HG02938 (cell line): ENCODE data around the gene NUMBL.

Experiments used
- ATAC-seq: cut with Tn5 transposase; IDR thresholded peaks from one replicate; pipeline ENCODE4 v1.9.1; 2021; ENCODE audit warnings: mild to moderate bottlenecking, moderate library complexity; ENCODE audit not compliant: unreplicated experiment

The NUMBL gene

DNA sequence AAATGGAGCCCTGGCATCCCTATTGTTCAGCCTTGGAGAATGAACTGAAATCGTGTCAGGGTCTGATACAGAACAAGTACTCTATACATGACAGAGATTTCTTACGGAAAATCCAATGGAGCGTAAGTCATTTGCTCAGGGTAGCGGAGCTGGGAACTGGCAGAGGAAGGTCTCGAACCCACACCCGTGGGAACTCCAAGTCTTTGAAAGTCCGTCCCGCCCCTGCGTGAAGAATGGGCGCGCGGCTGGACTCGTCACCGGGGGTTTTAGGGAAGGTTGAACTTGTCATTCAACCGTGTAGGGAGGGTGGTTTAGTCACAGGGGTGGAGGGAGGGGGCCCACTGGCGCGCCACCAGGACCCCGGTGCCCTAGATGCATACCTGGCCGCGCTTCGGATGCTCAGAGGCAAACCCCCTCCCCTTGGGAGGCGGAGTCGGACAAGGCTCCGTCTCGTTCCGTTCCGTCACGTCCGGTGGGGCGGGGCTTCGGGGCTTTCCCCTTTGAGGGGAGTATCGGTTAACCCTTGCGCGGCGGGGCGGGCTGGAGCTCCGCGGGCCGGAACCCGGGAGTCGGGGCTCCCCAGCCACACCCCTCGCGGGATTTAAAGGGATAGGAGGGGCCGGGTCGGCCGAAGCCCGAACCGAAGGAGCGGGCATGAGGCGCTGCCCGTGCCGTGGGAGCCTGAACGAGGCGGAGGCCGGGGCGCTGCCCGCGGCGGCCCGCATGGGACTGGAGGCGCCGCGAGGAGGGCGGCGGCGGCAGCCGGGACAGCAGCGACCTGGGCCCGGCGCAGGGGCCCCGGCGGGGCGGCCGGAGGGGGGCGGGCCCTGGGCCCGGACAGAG lies 26.3 kb upstream of the NUMBL start, which contains the start of the genes COQ8B and ITPKC:
Gene COQ8B, minus strand, starts transcription at position 405 of the 843 bp plus-strand sequence. CDS start 2,254 bp downstream, outside the sequence.
Gene ITPKC, plus strand, starts transcription at position 631 of the 843 bp plus-strand sequence. Its CDS starts 24 bp downstream, at position 655.
- peak; percentile 61 for ATAC-seq

DNA sequence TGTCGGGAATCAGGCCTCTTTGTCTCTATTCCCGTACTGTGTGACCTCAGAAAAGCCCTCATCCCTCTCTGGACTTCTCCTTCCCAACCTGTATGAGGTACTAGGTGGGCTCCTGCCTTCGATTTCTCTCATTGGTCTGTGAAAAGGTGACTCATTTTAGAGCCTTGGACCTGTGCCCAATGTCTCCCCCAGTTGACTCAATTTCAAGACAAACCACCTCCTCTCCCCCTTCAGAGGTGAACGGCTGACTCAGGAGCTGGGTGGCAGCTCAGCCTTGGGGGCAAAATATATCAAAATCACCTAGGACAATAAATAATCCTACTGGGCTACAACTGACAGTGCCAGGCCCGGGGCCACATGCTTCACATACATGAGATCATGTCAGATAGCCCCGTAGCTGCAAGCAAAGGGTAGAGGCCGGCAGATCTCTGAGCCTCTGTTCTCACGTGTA lies 25.6 kb upstream of the NUMBL start:
- no peak for ATAC-seq

DNA sequence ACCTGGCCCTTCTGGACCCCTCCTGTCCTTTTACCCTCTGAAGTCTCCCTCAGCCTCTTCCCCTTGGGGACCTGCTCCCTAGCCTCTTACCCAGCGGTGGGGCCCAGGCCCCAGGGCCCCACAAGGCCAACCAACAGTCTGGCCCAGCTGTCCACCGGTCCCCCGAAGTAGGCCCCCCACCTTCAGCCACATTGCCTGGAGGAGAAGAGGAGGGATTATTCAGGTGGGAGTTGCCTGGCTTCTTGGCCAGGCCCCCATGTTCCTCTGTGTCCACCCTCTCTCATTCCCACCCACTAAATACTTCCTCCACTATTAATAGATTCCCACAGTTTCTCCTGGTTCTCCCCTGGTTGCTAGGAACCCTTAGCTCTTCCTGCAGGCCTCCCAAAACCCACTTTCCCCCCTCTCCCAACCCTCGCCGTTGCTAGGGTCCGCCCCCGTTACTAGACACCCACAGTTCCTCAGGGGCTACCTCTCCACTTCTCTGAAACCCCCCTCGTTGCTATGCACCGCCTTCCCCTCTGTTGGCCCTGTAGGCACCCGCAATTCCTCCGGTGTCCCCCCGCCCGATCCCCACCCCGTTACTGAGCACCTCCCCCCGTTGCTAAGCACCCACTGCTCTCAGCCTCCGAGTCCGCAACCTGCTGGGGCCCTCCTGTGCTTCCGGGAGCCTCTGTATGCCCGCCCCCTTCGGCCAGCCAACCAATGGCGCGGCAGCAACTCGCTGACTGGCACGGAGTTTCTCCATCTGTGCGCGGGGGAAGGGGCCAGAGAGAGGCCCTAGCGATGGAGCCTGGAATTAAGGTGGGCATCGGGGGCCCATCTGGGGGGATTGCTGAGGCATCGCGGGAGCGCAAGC lies 24.2 kb upstream of the NUMBL start:
- peak; percentile 45 for ATAC-seq

DNA sequence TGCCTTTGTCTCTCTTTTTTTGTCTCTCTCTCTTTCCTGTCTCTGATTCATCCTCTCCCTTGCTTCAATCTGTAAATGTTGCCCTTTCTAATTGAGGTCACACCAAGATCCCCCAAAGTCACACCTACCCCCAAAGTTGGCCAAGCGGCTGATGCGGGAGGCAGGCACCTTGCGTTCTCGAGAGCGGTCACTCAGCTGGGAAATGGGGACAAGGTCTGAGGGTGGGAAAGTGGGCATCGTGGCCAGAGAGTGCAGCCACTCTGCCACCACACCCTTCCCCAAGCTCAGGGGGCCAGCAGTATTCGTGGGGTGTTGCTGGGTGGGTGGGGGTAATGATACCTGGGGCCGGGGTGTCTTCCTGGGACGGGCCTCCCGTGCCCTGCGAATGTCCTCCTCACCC lies 23.5 kb upstream of the NUMBL start:
- ATAC-seq = no peak

DNA sequence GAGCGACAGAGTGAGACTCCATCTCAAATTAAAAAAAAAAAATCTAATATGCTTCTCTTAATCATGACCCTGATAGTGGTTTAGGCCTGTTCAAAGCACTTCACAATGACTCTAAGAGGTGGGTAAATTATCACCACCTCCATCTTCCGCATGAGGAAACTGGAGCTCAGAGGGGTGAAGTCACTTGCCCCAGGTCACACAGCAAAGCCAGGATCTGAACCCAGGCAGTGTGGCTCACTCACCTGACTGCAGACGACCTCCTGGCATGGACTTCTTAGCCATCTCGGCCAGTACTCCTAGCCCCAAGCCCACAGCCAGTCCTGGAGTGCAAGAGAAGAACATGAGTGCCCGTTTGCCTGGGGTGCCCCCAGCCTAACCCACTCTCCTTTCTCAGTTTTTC lies 19.4 kb upstream of the NUMBL start:
- ATAC-seq = no peak

DNA sequence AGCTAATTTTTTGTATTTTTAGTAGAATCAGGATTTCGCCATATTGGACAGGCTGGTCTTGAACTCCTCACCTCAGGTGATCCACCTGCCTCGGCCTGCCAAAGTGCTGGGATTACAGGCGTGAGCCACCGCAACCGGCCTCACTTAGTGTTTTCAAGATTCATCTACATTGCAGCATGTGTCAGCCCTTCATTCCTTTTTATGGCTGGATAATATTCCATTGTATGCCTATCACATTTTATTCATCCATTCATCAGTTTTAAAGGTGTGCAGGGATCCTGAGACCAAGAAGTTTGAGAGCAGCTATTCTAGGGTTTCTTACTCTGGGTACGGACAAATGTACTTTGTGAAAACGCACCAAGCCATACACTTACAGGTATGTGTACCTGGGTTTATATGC lies 17.2 kb upstream of the NUMBL start:
- ATAC-seq = no peak

DNA sequence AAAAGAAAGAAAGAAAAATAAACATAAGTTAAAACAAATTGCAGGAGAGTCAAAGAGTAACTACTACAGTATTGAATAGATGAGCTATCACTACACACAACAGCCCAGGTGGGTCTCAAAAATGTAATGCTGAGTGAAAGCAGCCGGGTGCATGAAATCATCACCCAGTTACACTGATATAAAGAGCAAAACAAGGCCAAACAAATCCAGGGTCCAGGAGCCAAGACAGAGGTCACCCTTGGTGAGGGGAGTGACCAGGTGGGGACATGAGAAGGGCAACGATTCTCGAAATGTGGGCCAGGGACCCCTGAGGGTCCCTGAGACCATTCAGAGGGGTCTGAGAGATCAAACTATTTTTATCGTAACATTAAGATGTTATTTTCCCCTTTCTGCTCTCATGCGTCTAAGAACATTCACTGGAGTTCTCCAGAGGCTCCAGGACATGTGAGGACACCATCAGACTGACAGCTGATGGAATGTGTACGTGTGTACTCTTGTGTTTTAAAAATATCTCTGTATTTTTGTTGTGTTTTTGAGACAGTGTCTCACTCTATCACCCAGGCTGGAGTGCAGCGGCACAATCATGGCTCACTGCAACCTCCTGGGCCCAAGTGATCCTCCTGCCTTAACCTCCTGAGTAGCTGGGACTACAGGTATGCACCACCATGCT lies 15.6 kb upstream of the NUMBL start:
- ATAC-seq = no peak

DNA sequence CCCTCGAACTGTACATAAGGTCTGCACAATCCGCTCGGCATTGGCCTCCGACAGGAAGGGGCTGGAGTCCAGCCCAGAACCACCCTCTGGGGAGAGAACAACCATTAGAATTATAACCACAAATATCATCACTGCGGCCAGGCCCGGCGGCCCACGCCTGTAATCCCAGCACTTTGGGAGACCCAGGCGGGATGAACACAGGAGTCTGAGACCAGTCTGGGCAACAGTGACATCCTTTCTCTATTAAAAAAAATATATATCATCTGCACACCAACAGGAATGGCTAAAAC lies 14.9 kb upstream of the NUMBL start:
- ATAC-seq = no peak

DNA sequence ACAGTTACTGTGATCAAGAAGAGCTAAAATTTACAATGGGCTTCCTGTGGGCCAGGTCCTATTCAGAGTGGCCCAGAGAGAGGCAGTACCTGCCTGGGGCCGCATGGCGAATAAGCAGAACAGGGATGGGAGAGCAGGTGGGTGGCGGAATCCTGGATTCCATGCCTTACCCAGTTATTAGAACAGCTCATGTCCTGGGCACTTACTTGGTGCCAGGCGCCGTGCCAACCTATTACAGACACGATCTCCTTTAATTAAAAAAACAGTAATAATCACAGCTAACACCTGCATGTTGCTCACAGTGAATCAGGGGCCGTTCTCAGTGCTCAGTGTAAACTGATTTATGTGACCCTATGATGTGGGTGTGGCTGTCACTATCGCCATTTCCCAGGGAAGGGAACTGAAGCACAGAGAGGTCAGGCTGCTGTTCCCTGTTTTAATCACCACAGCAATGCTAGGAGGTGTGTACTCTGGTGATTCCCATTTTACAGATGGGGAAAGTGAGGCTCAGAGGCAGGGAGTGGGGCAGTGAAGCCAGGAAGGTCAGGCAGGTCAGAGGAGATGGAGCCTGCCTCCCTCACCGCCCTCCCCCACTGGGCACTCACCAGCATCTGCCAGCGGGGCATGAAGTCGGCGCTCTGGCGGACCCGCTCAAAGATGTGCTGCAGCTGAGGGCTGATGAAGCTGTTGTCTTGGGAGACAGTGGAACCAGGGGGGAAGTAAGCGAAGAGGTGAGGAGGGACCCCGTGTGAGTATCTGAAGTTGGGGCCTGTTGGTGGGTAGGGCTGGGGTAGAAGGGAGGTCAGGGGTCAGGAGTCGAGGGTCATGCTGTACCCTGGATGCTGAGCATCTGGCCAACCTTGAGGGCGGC lies 14.3 kb upstream of the NUMBL start:
- no peak for ATAC-seq

DNA sequence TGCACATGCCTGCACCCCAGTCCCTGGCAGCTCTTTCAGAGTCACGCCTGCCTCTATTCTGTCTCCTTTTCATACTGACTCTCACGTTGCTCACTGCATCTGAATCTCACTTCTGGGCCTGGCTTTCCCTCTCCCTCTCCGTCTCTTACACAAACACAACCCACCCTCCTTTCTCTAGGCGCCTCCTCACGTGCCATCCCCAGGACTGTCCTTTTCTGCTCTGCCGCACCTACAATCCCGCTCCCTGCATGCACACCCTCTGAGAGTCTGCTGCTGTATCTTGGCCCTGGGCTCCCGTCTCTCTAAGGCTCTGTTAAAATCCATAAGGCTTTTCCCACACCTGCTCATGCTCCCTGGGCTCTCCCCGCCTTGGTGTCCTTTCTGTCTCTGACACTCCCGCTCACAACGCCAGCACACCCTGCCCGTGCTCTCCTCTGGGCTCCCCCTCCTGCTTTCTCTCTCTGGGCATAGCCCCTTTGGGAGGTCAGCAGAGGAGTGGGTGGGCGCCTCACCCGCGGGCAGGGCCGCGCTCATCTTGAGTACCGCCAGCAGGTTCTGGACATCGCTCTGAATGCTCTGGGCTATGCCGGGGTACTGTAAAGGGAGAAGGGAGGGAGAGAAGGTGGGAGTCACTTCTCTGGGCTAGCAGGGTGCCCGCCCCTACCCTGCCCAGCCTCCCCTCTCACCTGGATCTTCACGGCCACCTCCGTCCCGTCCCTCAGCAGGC lies 12.7 kb upstream of the NUMBL start:
- no peak for ATAC-seq

DNA sequence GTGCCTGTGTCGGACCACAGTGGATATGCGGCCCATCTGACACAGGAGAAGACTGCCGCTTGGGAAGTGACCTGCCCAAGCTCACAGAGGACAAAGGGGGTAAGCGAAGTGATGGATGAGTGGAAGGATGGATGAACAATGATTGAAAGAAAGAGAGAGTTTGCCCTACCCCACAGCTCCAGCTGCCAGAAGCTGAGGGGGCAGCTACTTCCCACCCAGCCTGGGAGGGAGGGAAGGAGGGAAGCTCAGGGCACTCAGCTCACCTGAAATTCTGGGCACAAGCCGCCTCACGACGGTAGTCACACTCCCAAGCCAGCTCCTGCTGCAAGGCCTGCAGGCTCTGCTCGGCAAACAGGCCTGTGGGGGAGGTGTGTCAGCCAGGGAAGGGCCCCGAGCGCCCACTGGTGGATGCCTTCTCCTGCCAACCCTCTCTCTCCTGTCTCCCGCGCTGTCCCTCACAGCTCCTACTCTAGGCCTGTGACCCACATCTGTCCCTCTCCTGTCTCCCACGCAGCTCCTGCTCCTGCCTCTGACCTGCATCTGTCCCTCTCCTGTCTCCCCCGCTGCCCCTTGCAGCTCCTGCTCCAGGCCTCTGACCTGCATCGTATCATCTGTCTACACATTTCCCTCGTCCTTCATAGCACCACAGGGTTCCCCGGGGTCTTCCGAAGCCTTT lies 12.0 kb upstream of the NUMBL start:
- no peak for ATAC-seq

DNA sequence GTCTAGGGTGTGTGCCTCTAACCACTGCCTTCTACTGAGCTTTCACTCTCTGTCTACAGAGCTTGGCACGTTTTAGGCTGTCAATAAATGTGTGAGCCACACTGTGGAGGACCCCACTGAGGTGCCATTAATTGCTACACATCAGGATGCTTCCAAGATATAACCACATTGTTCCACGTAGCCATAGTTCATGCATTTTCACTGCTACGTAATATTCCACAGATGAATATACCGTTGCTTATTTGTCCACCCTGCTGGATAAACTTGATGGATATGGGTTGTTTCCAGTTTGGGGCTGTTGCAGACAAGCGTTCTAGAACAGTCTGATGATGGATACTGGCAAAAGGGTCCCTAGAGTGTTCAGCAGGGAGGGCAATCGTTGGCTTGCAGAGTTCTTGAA lies 11.3 kb upstream of the NUMBL start:
- no peak for ATAC-seq

DNA sequence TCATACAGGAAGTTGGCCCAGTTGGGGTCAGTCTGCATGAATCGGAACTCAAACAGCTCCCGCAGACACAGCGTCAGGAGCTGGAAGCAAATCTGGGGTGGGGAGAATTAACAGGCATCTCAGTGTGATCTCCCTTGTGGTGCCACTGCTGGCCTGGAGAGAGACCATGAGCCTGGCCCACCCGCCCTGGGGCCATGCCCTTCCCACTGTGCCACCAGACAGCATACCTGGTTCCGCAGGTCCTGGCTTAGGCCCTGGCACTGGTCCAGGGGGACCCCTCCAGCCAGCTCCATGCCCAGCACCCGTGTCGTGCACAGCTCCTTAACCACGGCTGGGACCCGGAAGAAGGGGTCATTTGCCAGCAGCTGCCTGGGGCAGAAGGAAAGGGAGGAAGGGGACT lies 9.6 kb upstream of the NUMBL start:
- no peak for ATAC-seq

DNA sequence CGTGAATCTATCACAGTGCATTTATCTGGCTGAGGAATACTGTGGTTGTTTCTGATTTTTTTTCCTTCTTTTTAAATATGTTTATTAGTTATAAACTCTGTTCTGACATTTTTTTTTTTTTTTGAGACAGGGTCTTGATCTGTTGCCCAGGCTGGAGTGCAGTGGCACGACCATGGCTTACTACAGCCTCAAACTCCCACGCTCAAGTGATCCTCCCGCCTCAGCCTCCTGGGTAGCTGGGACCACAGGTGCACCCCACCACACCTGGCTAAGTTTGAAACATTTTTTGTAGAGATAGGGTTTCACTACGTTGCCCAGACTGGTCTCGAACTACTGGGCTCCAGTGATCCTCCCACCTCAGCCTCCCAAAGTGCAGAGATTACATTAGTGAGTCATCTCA lies 6.6 kb upstream of the NUMBL start:
- ATAC-seq = no peak

DNA sequence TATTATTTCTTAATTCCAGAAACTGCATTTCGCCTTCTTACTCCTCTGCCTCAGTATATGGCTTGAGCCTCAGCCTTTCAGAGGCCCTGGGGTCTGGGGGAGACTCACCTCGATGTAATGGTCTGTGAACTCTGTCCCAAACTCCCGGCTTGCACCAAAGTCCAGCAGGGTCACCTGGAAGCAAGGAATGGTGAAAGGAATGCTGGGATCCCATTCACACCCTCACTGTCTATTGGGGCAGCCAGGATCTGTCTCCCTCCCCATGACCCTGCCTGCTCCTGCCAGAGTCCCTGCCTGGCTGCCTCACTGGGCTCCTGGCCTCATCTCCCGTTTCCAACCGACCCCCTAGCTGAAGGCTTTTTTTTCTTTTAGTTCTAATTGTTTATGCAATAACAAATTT lies 5.4 kb upstream of the NUMBL start:
- ATAC-seq = no peak

DNA sequence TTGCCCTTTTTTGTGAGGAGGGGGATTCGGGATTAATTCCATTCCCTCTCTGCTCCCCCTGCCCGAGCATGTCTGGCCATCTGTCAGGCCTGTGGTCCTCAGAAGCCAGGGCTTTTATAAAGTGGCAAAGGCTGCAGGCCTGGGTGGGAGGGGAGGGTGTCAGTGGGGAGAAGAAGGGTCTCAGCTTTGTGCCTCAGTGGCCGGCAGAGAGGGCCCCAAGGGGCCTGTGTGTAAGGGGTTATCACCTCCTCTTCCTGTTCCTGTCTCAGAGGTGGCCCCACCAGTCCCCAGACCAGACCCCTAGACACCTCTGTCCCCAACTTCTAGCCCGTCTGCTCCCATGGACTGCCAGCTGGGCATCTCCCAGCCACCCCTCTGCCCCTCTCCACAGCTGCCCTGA lies 3.4 kb upstream of the NUMBL start:
- no peak for ATAC-seq

DNA sequence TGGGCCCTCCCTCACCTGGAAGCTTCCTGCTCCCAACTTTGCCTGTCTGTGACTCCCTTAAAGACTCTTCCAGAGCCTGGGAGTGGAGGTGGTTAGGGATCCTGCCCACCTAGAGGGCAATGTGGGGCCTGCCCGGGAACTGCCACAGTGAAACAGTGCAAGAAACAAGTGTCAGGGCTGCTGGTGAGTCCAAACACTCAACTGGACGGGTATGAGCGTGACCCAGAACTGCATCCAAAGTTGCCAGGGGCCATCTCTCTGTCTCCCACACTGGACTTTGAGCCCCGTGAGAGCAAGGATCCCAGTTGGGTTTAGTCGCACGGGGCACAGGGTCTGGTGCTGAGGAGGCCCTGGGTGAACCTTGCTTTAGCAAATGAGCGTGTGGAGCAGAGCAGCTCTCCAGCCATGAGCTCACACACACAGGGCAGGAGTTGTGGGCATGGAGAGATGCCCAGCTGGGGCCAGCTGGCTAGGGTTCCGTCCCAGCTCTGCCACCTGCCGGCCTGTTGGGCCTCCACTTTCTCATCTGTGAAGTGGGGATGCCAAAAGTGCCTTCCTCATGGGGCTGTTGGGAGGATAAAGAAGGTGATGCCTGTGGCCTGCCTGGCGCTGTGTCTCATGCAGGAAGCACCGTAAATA lies 2.8 kb upstream of the NUMBL start:
- ATAC-seq = no peak

DNA sequence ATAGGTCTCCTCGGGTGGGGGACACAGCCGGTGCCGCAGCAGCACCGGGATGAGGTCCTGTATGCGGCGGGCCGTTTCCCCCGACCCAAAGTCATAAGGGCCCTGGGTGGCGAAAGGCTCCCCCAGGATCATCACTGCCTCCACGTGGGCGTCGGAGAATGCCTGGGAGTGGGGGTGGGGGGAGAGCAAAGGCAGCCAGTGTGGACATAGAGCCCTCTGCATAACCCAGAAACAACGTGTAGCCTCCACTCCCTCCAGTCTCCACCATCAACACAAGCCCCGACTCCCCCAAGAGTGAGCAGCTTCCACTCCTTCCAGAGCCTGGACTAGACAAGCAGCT lies 1.7 kb upstream of the NUMBL start:
- ATAC-seq = no peak
